ENCODE measurements around the gene WSB2.

DNA sequence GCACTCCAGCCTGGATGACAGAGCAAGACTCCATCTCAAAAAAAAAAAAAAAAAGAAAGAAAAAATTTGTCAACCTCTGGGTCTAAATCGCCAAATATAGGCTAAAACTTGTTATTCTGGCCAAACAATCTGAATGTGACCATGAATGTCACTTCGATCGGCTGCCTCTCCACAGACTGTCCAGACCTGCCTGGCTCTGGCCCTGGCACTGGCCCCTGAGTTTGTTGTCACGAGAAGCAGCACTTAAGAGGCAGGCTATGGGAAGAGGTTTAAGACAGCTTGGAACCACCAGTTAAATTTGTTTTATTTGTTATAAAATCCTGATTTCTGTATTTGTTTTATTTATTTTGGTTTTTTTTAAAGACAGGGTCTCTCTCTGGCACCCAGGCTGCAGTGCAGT, 14.5 kb downstream of the WSB2 start:
- TF ChIP-seq POLR2AphosphoS5 (IDR thresholded peaks at IDR 0.05; ENCODE audit: low read depth, low read length) (no peak), SIN3A (IDR thresholded peaks at IDR 0.05; ENCODE audit: borderline replicate concordance, insufficient read depth, low read depth, low read length) (no peak), TCF7L2 (IDR thresholded peaks at IDR 0.05; ENCODE audit: low read depth, low read length) (no peak)
- TF ChIP-seq, protein P1, sequence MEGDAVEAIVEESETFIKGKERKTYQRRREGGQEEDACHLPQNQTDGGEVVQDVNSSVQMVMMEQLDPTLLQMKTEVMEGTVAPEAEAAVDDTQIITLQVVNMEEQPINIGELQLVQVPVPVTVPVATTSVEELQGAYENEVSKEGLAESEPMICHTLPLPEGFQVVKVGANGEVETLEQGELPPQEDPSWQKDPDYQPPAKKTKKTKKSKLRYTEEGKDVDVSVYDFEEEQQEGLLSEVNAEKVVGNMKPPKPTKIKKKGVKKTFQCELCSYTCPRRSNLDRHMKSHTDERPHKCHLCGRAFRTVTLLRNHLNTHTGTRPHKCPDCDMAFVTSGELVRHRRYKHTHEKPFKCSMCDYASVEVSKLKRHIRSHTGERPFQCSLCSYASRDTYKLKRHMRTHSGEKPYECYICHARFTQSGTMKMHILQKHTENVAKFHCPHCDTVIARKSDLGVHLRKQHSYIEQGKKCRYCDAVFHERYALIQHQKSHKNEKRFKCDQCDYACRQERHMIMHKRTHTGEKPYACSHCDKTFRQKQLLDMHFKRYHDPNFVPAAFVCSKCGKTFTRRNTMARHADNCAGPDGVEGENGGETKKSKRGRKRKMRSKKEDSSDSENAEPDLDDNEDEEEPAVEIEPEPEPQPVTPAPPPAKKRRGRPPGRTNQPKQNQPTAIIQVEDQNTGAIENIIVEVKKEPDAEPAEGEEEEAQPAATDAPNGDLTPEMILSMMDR (IDR thresholded peaks at IDR 0.05): no peak
- TF ChIP-seq, protein P2, sequence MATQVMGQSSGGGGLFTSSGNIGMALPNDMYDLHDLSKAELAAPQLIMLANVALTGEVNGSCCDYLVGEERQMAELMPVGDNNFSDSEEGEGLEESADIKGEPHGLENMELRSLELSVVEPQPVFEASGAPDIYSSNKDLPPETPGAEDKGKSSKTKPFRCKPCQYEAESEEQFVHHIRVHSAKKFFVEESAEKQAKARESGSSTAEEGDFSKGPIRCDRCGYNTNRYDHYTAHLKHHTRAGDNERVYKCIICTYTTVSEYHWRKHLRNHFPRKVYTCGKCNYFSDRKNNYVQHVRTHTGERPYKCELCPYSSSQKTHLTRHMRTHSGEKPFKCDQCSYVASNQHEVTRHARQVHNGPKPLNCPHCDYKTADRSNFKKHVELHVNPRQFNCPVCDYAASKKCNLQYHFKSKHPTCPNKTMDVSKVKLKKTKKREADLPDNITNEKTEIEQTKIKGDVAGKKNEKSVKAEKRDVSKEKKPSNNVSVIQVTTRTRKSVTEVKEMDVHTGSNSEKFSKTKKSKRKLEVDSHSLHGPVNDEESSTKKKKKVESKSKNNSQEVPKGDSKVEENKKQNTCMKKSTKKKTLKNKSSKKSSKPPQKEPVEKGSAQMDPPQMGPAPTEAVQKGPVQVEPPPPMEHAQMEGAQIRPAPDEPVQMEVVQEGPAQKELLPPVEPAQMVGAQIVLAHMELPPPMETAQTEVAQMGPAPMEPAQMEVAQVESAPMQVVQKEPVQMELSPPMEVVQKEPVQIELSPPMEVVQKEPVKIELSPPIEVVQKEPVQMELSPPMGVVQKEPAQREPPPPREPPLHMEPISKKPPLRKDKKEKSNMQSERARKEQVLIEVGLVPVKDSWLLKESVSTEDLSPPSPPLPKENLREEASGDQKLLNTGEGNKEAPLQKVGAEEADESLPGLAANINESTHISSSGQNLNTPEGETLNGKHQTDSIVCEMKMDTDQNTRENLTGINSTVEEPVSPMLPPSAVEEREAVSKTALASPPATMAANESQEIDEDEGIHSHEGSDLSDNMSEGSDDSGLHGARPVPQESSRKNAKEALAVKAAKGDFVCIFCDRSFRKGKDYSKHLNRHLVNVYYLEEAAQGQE (IDR thresholded peaks at IDR 0.05; ENCODE audit: insufficient read depth in 1 of 2, low read depth in 2 of 2, low read length in 1 of 2): no peak
